ENCODE data around the gene TOE1. TPM values are rescaled to one million over a fixed set of nuclear protein-coding genes. Genes with fewer than 3 reads are reported as not detected.
"Not testable (repeated sequence)": the region's sequence is repeated elsewhere in the genome, so short reads cannot be mapped to it uniquely, and the experiment has no call there.

The TOE1 gene
- total RNA-seq, 2 donors from 2014 or later, result 9.6 to 16.7 TPM

DNA sequence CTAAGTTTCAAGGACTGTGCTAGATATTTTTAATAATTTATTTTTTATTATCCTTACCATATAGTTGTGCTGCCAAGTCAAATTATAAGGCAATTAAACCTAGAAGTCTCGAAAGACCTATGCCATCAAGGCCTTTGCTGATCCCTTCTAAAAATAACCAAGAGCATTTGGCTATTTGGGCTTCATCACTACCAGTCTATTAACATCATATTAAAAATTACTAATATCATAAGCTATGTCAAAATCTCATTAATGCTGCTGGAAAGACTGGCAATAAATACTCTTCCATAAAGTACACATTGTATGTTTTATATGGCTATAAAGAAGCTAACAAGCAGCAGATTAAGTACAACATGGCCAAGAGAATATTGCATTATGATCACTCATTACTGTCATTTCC is 43.2 kb downstream of the TOE1 start:
- H3K4me1 ChIP-seq (ENCODE audit: control insufficient read depth, insufficient read depth, low read length), result no peaks in the 10 kb centered on the region
- no peak overlapping the region for H3K4me3 ChIP-seq (ENCODE audit: low read length)
- H3K27ac ChIP-seq (ENCODE audit: low read depth, low read length), result no peak overlapping the region
- H3K27ac Mint-ChIP-seq, result no peak overlapping the region
- no peaks in the 10 kb centered on the region for H3K9me3 Mint-ChIP-seq
- no peaks in the 10 kb centered on the region for H3K27me3 ChIP-seq (ENCODE audit: control insufficient read depth, insufficient read depth, low read length, poor library complexity, severe bottlenecking)
- no peak for DNase-seq
- no peaks in the 10 kb centered on the region for H3K4me1 Mint-ChIP-seq
- no peaks in the 10 kb centered on the region for H3K9me3 ChIP-seq (ENCODE audit: control insufficient read depth, low read length)
- WGBS, 2 experiments (ENCODE audit: insufficient coverage in 1 of 2, insufficient read length in 1 of 2), result 86 to 87% methylated on average over 1 of the region's 1 CpG
- no peak overlapping the region for H3K4me3 Mint-ChIP-seq
- no peaks in the 10 kb centered on the region for H3K36me3 Mint-ChIP-seq (ENCODE audit: low read depth)
- no peak overlapping the region for H3K9ac ChIP-seq (ENCODE audit: extremely low read depth, low read length, poor library complexity, severe bottlenecking)
- TF ChIP-seq, protein P1, sequence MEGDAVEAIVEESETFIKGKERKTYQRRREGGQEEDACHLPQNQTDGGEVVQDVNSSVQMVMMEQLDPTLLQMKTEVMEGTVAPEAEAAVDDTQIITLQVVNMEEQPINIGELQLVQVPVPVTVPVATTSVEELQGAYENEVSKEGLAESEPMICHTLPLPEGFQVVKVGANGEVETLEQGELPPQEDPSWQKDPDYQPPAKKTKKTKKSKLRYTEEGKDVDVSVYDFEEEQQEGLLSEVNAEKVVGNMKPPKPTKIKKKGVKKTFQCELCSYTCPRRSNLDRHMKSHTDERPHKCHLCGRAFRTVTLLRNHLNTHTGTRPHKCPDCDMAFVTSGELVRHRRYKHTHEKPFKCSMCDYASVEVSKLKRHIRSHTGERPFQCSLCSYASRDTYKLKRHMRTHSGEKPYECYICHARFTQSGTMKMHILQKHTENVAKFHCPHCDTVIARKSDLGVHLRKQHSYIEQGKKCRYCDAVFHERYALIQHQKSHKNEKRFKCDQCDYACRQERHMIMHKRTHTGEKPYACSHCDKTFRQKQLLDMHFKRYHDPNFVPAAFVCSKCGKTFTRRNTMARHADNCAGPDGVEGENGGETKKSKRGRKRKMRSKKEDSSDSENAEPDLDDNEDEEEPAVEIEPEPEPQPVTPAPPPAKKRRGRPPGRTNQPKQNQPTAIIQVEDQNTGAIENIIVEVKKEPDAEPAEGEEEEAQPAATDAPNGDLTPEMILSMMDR (conservative IDR thresholded peaks at IDR 0.05), result no peak
- H3K27me3 Mint-ChIP-seq (ENCODE audit: insufficient read depth), result no peaks in the 10 kb centered on the region
- H3K36me3 ChIP-seq (ENCODE audit: control insufficient read depth, insufficient read depth, low read length), result no peaks in the 10 kb centered on the region

DNA sequence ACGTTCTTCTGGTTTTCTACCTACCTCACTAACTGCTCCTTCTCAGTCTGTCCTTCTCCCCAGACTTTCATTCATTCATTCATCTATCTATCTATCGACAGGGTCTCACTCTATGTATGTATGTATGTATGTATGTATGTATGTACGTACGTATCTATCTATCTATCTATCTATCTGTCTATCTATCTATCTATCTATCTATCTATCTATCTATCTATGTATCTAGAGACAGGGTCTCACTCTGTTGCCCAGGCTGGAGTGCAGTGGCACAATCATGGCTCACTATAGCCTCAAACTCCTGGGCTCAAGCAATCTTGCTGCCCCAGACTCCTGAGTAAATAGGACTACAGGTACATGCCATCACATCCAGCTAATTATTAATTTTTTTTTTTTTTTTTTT is 44.2 kb downstream of the TOE1 start:
- not testable (repeated sequence) for H3K27ac Mint-ChIP-seq, H3K4me3 Mint-ChIP-seq
- WGBS, 2 experiments (ENCODE audit: insufficient coverage in 1 of 2, insufficient read length in 1 of 2), result 89% methylated on average over 1 of the region's 4 CpGs; no CpG with 5 or more reads in 1 of the 2 experiments

DNA sequence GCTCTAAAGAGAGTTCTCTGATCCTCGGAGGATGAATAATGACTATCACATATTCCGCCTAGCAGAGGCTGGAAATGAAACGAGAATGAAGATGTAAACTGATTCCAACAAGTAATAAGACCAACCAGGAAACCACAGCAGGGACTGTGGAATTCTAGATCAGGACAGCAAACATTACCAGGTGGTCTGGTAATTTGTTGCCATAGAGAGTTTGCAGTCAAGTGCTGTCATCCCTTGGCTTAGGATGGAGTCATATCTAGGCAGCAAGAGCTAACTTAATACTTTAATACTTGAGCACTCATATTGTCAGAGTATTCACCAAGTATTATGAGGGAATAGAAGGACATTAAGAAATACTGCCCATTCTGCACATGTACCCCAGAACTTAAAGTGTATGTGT is 45.3 kb downstream of the TOE1 start:
- no peaks in the 10 kb centered on the region for H3K4me1 ChIP-seq (ENCODE audit: control insufficient read depth, insufficient read depth, low read length)
- H3K27me3 Mint-ChIP-seq (ENCODE audit: insufficient read depth), result no peaks in the 10 kb centered on the region
- no peak overlapping the region for H3K27ac Mint-ChIP-seq
- H3K9ac ChIP-seq (ENCODE audit: extremely low read depth, low read length, poor library complexity, severe bottlenecking), result no peak overlapping the region
- no peak overlapping the region for H3K4me3 Mint-ChIP-seq
- H3K4me1 Mint-ChIP-seq, result no peaks in the 10 kb centered on the region
- no peaks in the 10 kb centered on the region for H3K36me3 Mint-ChIP-seq (ENCODE audit: low read depth)
- H3K27me3 ChIP-seq (ENCODE audit: control insufficient read depth, insufficient read depth, low read length, poor library complexity, severe bottlenecking), result no peaks in the 10 kb centered on the region
- 81 to 93% methylated on average over 3 of the region's 3 CpGs for WGBS, 2 experiments (ENCODE audit: insufficient coverage in 1 of 2, insufficient read length in 1 of 2)
- no peaks in the 10 kb centered on the region for H3K36me3 ChIP-seq (ENCODE audit: control insufficient read depth, insufficient read depth, low read length)
- H3K4me3 ChIP-seq (ENCODE audit: low read length), result no peak overlapping the region
- H3K9me3 ChIP-seq (ENCODE audit: control insufficient read depth, low read length), result no peaks in the 10 kb centered on the region
- no peaks in the 10 kb centered on the region for H3K9me3 Mint-ChIP-seq
- DNase-seq, result no peak
- TF ChIP-seq, protein P1 (conservative IDR thresholded peaks at IDR 0.05), result no peak
- no peak overlapping the region for H3K27ac ChIP-seq (ENCODE audit: low read depth, low read length)

More for the DNA sequence above, 44.2 kb downstream of the TOE1 start:
- H3K27ac ChIP-seq (ENCODE audit: low read depth, low read length); H3K27me3 ChIP-seq (ENCODE audit: control insufficient read depth, insufficient read depth, low read length, poor library complexity, severe bottlenecking); H3K4me1 Mint-ChIP-seq; H3K27me3 Mint-ChIP-seq (ENCODE audit: insufficient read depth); DNase-seq; H3K4me1 ChIP-seq (ENCODE audit: control insufficient read depth, insufficient read depth, low read length); H3K9ac ChIP-seq (ENCODE audit: extremely low read depth, low read length, poor library complexity, severe bottlenecking); H3K36me3 Mint-ChIP-seq (ENCODE audit: low read depth); H3K9me3 Mint-ChIP-seq; H3K9me3 ChIP-seq (ENCODE audit: control insufficient read depth, low read length); H3K36me3 ChIP-seq (ENCODE audit: control insufficient read depth, insufficient read depth, low read length); H3K4me3 ChIP-seq (ENCODE audit: low read length): not testable (repeated sequence)

DNA sequence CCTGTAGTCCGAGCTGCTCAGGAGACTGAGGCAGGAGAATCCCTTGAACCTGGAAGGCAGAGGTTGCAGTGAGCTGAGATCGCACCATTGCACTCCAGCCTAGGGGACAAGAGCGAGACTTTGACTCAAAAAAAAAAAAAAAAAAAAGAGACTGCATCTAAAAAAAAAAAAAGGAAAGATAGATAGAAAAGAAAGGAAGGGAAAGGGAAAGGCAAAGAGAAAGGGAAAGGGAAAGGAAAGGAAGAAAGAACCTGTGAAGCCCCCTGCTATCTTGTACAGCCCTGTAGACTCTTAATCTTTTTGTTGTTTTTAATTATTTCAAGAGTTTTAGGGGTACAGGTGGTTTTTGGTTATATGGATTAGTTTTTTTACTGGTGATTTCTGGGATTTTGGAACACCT is 46.2 kb downstream of the TOE1 start:
- no peaks in the 10 kb centered on the region for H3K27me3 Mint-ChIP-seq (ENCODE audit: insufficient read depth)
- TF ChIP-seq, protein P1 (conservative IDR thresholded peaks at IDR 0.05), result no peak
- DNase-seq, result no peak
- H3K9me3 Mint-ChIP-seq, result no peaks in the 10 kb centered on the region
- no peak overlapping the region for H3K4me3 Mint-ChIP-seq
- Histone ChIP-seq H3K36me3 (ENCODE audit: control insufficient read depth, insufficient read depth, low read length) (no peaks in the 10 kb centered on the region), H3K4me1 (ENCODE audit: control insufficient read depth, insufficient read depth, low read length) (no peaks in the 10 kb centered on the region), H3K9ac (ENCODE audit: extremely low read depth, low read length, poor library complexity, severe bottlenecking) (no peak overlapping the region), H3K4me3 (ENCODE audit: low read length) (no peak overlapping the region), H3K27ac (ENCODE audit: low read depth, low read length) (no peak overlapping the region), H3K27me3 (ENCODE audit: control insufficient read depth, insufficient read depth, low read length, poor library complexity, severe bottlenecking) (no peaks in the 10 kb centered on the region), H3K9me3 (ENCODE audit: control insufficient read depth, low read length) (no peaks in the 10 kb centered on the region)
- 96 to 100% methylated on average over 1 to 3 of the region's 3 CpGs for WGBS, 2 experiments (ENCODE audit: insufficient coverage in 1 of 2, insufficient read length in 1 of 2)
- no peaks in the 10 kb centered on the region for H3K4me1 Mint-ChIP-seq
- H3K36me3 Mint-ChIP-seq (ENCODE audit: low read depth), result no peaks in the 10 kb centered on the region
- H3K27ac Mint-ChIP-seq, result no peak overlapping the region

Measured in endodermal cell (in vitro differentiated cells).